OCI-LY1 (cell line): ENCODE measurements around the gene KLC1.

ENCODE experiments used
- H2AFZ ChIP-seq: fragments of 200-600 bp; sonication (generic), shearing (Covaris generic); 2 replicates; pipeline ENCODE4 v1.6.0; 2014; ENCODE audit warnings: antibody characterized with exemption, mild to moderate bottlenecking, low read length
- H3F3A ChIP-seq: fragments of 200-600 bp; sonication (generic), shearing (Covaris generic); 2 replicates; pipeline ENCODE4 v1.6.0; 2014; ENCODE audit warnings: mild to moderate bottlenecking, antibody characterized with exemption, low read length, moderate library complexity; ENCODE audit not compliant: insufficient read depth
- H3K27ac ChIP-seq: fragments of 200-600 bp; sonication (generic); 2 replicates; pipeline ENCODE4 v1.5.1; 2014; ENCODE audit warnings: low read length, mixed run types, mild to moderate bottlenecking, low read depth; ENCODE audit not compliant: poor library complexity, severe bottlenecking
- H3K27me3 ChIP-seq: fragments of 200-600 bp; sonication (generic); 2 replicates; pipeline ENCODE4 v1.6.0; 2014; ENCODE audit warnings: antibody characterized with exemption, mild to moderate bottlenecking, low read length, moderate library complexity; ENCODE audit not compliant: insufficient read depth
- H3K36me3 ChIP-seq: fragments of 200-600 bp; sonication (generic); 2 replicates; pipeline ENCODE4 v1.6.1; 2014; ENCODE audit warnings: mild to moderate bottlenecking, antibody characterized with exemption, low read length, moderate library complexity, mixed read lengths; ENCODE audit not compliant: insufficient read depth
- H3K4me1 ChIP-seq: fragments of 200-600 bp; sonication (generic); 2 replicates; pipeline ENCODE4 v1.5.1; 2014; ENCODE audit warnings: mild to moderate bottlenecking, low read length, moderate library complexity; ENCODE audit not compliant: insufficient read depth, severe bottlenecking
- H3K4me2 ChIP-seq: fragments of 200-600 bp; sonication (generic), shearing (Covaris generic); 2 replicates; pipeline ENCODE4 v1.6.1; 2014; ENCODE audit warnings: low read length
- H3K4me3 ChIP-seq: fragments of 200-600 bp; sonication (generic); 2 replicates; pipeline ENCODE4 v1.5.1; 2014; ENCODE audit warnings: low read length, low read depth, mild to moderate bottlenecking, mixed read lengths; ENCODE audit not compliant: poor library complexity, severe bottlenecking
- H3K79me2 ChIP-seq: fragments of 200-600 bp; shearing (Covaris generic); 2 replicates; pipeline ENCODE4 v1.6.1; 2016; ENCODE audit warnings: mixed run types, low read length, mixed read lengths; ENCODE audit not compliant: insufficient read depth
- H3K9ac ChIP-seq: fragments of 200-600 bp; sonication (generic), shearing (Covaris generic); 2 replicates; pipeline ENCODE4 v1.6.1; 2014; ENCODE audit warnings: mild to moderate bottlenecking, low read length, mixed read lengths
- H3K9me2 ChIP-seq: fragments of 200-600 bp; sonication (generic), shearing (Covaris generic); 2 replicates; pipeline ENCODE4 v1.6.1; 2014; ENCODE audit warnings: low read depth, mild to moderate bottlenecking, low read length, mixed read lengths
- H3K9me3 ChIP-seq: fragments of 200-600 bp; shearing (Covaris generic); 2 replicates; pipeline ENCODE4 v1.6.1; 2014; ENCODE audit warnings: low read length, mixed read lengths
- H4K20me1 ChIP-seq: fragments of 200-600 bp; sonication (generic), shearing (Covaris generic); 2 replicates; pipeline ENCODE4 v1.6.0; 2016; ENCODE audit warnings: mild to moderate bottlenecking, low read length; ENCODE audit not compliant: insufficient read depth
- EZH2 ChIP-seq: fragments of 200-600 bp; sonication (generic), shearing (Covaris generic); IDR thresholded peaks from 2 replicates; pipeline ENCODE4 v1.8.0; 2017; ENCODE audit warnings: borderline replicate concordance, mixed run types, mild to moderate bottlenecking, antibody characterized with exemption, low read length, moderate library complexity, mixed read lengths
- TF ChIP-seq, protein P1 (sequence below): fragments of 200-600 bp; sonication (generic), shearing (Covaris generic); IDR thresholded peaks from 2 replicates; pipeline ENCODE4 v1.5.1; 2017; ENCODE audit warnings: mild to moderate bottlenecking, antibody characterized with exemption, low read length, moderate library complexity, mixed read lengths

KLC1 gene

DNA sequence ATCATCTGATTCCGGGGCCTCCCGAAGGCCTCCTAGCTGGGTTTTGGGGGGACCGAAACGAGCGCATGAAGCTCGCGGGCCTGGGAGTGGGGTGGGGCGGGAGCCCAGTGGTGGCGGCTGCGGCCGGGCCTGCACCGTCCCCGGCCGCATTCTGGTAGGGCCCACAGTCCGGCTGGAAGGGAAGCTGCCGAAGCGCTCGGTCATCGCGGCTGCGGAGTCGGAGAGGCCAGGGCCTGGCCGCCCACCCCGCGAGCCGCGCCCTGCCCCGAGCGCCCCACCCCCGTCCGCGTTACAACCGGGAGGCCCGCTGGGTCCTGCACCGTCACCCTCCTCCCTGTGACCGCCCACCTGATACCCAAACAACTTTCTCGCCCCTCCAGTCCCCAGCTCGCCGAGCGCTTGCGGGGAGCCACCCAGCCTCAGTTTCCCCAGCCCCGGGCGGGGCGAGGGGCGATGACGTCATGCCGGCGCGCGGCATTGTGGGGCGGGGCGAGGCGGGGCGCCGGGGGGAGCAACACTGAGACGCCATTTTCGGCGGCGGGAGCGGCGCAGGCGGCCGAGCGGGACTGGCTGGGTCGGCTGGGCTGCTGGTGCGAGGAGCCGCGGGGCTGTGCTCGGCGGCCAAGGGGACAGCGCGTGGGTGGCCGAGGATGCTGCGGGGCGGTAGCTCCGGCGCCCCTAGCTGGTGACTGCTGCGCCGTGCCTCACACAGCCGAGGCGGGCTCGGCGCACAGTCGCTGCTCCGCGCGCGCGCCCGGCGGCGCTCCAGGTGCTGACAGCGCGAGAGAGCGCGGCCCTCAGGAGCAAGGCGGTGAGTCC lies at the start of gene KLC1:
TSS of gene KLC1 (plus strand) at position 528 of the 819 bp plus-strand sequence. CDS start 25,354 bp downstream, outside the sequence.
- H2AFZ ChIP-seq: 0 out of 2 replicates have a peak within 1 kb of the TSS, but pooled peaks have one; percentile 11

DNA sequence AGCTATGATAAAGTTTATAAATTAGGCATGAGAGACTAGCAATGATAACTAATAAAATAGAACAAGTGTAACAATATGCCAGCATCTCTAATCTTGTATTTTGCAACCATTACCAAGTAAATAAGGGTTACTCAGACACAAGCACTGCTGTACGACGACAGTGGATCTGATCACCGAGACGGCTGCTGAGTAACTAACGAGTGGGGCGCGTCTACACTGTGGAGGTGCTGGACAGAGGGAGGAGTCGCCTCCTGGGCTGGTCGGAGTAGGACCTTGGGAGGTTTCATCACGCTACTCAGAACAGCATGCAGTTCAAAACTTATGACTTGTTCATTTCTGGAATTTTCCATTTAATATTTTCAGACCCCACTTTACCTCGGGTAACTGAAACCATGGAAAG lies 47.8 kb upstream of the KLC1 start:
- H3K9me3 ChIP-seq: no peaks in the 10 kb centered on the region
- H3K4me3 ChIP-seq: no peak overlapping the region
- no peak overlapping the region for H3K27ac ChIP-seq
- no peaks in the 10 kb centered on the region for H3F3A ChIP-seq
- H3K4me1 ChIP-seq: no peaks in the 10 kb centered on the region
- H3K9me2 ChIP-seq: no peaks in the 10 kb centered on the region
- TF ChIP-seq EZH2: no peak
- TF ChIP-seq, protein P1, sequence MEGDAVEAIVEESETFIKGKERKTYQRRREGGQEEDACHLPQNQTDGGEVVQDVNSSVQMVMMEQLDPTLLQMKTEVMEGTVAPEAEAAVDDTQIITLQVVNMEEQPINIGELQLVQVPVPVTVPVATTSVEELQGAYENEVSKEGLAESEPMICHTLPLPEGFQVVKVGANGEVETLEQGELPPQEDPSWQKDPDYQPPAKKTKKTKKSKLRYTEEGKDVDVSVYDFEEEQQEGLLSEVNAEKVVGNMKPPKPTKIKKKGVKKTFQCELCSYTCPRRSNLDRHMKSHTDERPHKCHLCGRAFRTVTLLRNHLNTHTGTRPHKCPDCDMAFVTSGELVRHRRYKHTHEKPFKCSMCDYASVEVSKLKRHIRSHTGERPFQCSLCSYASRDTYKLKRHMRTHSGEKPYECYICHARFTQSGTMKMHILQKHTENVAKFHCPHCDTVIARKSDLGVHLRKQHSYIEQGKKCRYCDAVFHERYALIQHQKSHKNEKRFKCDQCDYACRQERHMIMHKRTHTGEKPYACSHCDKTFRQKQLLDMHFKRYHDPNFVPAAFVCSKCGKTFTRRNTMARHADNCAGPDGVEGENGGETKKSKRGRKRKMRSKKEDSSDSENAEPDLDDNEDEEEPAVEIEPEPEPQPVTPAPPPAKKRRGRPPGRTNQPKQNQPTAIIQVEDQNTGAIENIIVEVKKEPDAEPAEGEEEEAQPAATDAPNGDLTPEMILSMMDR: no peak
- H3K9ac ChIP-seq: no peak overlapping the region
- no peak overlapping the region for H3K4me2 ChIP-seq
- H3K79me2 ChIP-seq: no peaks in the 10 kb centered on the region
- no peaks in the 10 kb centered on the region for H3K27me3 ChIP-seq
- no peak overlapping the region for H2AFZ ChIP-seq
- H4K20me1 ChIP-seq: no peaks in the 10 kb centered on the region
- peaks cover 37% of the 10 kb centered on the region for H3K36me3 ChIP-seq

More for the DNA sequence above, at the start of gene KLC1:
- TF ChIP-seq, protein P1: no peak
- Histone ChIP-seq H3K27me3 (no peaks in the 10 kb centered on the region), H3K79me2 (peaks cover 42% of the 10 kb centered on the region), H3K4me2 (peak within 1 kb of the TSS; percentile 97), H4K20me1 (no peaks in the 10 kb centered on the region), H3K9me2 (no peaks in the 10 kb centered on the region), H3K4me3 (peak within 1 kb of the TSS; percentile 95), H3K27ac (peak within 1 kb of the TSS; percentile 50), H3K9me3 (no peaks in the 10 kb centered on the region), H3F3A (no peaks in the 10 kb centered on the region), H3K9ac (peak within 1 kb of the TSS; percentile 89), H3K36me3 (0 out of 2 replicates have a peak, but pooled peaks cover 3% of the 10 kb centered on the region), H3K4me1 (peaks cover 55% of the 10 kb centered on the region)

DNA sequence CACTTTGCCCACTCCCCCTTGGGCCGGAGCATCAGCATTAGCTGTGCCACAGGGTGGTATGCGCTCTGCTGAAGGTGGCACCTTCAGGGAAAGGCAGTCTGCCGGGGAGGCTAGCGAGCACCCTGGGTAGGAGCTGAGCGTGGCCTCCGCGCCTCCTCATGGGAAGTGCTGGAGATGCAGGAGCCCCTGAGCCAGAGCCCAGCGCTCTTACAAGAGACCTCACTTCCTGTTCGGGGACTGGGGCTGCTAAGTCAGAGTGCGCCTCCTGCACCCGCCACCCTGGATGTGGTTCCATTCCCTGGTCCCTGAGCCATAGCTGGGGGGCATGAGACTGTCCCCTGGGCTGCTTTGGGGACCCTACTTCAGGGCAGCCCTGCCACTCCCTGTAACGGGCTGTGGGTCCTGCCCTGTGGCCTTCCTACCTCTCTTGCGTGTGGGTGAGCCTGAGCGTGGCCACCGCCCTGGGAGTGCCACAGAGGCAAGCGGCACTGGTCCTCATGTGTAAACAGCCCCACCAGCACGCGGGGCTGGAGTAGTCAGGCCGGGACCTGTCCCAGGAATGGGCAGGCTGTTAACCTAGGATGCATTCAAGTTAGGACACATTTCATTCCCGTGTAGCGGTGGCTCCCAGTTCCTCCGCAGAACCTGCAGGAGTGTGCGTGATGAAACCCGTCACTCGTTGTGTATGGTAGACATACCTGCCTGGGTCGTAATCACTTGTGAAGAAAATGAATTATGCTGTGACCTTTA lies 46.9 kb upstream of the KLC1 start:
- H3K4me2 ChIP-seq: no peak overlapping the region
- TF ChIP-seq EZH2: no peak
- TF ChIP-seq, protein P1: no peak
- H3K4me1 ChIP-seq: no peaks in the 10 kb centered on the region
- no peaks in the 10 kb centered on the region for H3K27me3 ChIP-seq
- no peaks in the 10 kb centered on the region for H4K20me1 ChIP-seq
- H3K79me2 ChIP-seq: no peaks in the 10 kb centered on the region
- H3K36me3 ChIP-seq: peaks cover 29% of the 10 kb centered on the region
- H3K9ac ChIP-seq: no peak overlapping the region
- no peak overlapping the region for H2AFZ ChIP-seq
- H3K9me2 ChIP-seq: no peaks in the 10 kb centered on the region
- no peak overlapping the region for H3K27ac ChIP-seq
- no peaks in the 10 kb centered on the region for H3F3A ChIP-seq
- no peak overlapping the region for H3K4me3 ChIP-seq
- H3K9me3 ChIP-seq: no peaks in the 10 kb centered on the region
